GM12878 (cell line): ENCODE measurements around the gene ABCA7.

ENCODE experiments used
- BACH1 ChIP-seq: fragments of 450-650 bp; IDR thresholded peaks from 2 replicates; pipeline ENCODE4 v1.6.1; 2017; ENCODE audit warnings: mild to moderate bottlenecking, borderline replicate concordance
- GATAD2B ChIP-seq: fragments of 450-650 bp; conservative IDR thresholded peaks from 2 replicates; pipeline ENCODE4 v1.6.1; 2017; ENCODE audit warnings: low read depth, mild to moderate bottlenecking, moderate library complexity
- KAT2A ChIP-seq: conservative IDR thresholded peaks from 2 replicates; pipeline ENCODE4 v1.6.1; 2011; ENCODE audit warnings: low read depth, low read length; ENCODE audit not compliant: control insufficient read depth
- SUPT20H ChIP-seq: IDR thresholded peaks from 2 replicates; pipeline ENCODE4 v1.6.1; 2011; ENCODE audit warnings: low read depth, mild to moderate bottlenecking, low read length, moderate library complexity, borderline replicate concordance; ENCODE audit not compliant: control insufficient read depth
- TF ChIP-seq, protein P1 (sequence below), 3 experiments: IDR thresholded peaks in 2 of 3; conservative IDR thresholded peaks in 1 of 3; 2 replicates each; pipeline ENCODE4 v1.5.1; 2011; ENCODE audit warnings: low read depth in 3 of 3, low read length in 3 of 3, mild to moderate bottlenecking in 3 of 3, control low read depth in 2 of 3, moderate library complexity in 2 of 3, inconsistent platforms in 1 of 3, mixed read lengths in 1 of 3; ENCODE audit not compliant: control insufficient read depth in 2 of 3, insufficient read depth in 1 of 3; ENCODE audit errors: extremely low read depth in 1 of 3
- TF ChIP-seq, protein P2 (sequence below): fragments of 450-650 bp; IDR thresholded peaks from 2 replicates; pipeline ENCODE4 v1.6.1; 2016; ENCODE audit warnings: mild to moderate bottlenecking
- TF ChIP-seq, protein P3 (sequence below): fragments of 450-650 bp; formaldehyde crosslinking; IDR thresholded peaks from 2 replicates; pipeline ENCODE4 v1.4.0; 2020; ENCODE audit warnings: mild to moderate bottlenecking, moderate library complexity

DNA sequence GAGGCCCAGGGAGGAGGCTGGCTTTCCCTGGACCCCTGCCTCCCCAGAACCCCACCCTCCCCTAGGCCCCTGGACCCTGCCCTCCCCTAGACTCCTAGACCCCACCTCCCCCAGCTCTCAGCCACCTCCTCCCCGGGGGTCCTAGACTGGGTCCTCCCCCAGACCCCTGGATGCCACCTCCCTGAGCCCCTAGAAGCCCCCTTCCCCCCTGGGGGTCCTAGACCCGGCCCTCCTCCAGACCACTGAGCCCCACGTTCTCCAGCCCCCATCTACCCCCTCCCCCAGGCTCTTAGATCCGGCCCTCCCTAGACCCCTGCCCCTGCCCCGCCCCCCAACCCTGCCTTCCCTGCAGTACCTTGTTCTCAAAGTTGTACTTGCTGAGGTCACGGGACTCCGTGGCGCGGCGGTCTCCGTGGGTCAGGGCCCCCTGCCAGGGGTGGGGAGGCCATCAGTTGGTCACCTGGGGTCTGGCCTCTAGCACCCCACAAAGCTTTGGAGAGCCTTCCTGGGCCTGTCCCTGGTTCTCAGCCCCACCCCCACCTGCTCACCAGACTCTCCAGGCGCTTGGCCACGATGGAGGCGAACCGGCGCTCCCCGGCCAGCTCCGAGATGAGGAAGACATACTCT lies 71.8 kb downstream of the ABCA7 start:
- TF ChIP-seq, protein P1, sequence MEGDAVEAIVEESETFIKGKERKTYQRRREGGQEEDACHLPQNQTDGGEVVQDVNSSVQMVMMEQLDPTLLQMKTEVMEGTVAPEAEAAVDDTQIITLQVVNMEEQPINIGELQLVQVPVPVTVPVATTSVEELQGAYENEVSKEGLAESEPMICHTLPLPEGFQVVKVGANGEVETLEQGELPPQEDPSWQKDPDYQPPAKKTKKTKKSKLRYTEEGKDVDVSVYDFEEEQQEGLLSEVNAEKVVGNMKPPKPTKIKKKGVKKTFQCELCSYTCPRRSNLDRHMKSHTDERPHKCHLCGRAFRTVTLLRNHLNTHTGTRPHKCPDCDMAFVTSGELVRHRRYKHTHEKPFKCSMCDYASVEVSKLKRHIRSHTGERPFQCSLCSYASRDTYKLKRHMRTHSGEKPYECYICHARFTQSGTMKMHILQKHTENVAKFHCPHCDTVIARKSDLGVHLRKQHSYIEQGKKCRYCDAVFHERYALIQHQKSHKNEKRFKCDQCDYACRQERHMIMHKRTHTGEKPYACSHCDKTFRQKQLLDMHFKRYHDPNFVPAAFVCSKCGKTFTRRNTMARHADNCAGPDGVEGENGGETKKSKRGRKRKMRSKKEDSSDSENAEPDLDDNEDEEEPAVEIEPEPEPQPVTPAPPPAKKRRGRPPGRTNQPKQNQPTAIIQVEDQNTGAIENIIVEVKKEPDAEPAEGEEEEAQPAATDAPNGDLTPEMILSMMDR (IDR thresholded peaks at IDR 0.05 in 2 of 3, conservative IDR thresholded peaks at IDR 0.05 in 1 of 3; ENCODE audit: control insufficient read depth in 2 of 3, extremely low read depth in 1 of 3, insufficient read depth in 1 of 3, low read depth in 3 of 3, low read length in 3 of 3) = no peak
- TF ChIP-seq BACH1 = no peak
- TF ChIP-seq GATAD2B = no peak
- no peak for TF ChIP-seq SUPT20H
- TF ChIP-seq, protein P2, sequence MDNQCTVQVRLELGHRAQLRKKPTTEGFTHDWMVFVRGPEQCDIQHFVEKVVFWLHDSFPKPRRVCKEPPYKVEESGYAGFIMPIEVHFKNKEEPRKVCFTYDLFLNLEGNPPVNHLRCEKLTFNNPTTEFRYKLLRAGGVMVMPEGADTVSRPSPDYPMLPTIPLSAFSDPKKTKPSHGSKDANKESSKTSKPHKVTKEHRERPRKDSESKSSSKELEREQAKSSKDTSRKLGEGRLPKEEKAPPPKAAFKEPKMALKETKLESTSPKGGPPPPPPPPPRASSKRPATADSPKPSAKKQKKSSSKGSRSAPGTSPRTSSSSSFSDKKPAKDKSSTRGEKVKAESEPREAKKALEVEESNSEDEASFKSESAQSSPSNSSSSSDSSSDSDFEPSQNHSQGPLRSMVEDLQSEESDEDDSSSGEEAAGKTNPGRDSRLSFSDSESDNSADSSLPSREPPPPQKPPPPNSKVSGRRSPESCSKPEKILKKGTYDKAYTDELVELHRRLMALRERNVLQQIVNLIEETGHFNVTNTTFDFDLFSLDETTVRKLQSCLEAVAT = no peak
- TF ChIP-seq, protein P3, sequence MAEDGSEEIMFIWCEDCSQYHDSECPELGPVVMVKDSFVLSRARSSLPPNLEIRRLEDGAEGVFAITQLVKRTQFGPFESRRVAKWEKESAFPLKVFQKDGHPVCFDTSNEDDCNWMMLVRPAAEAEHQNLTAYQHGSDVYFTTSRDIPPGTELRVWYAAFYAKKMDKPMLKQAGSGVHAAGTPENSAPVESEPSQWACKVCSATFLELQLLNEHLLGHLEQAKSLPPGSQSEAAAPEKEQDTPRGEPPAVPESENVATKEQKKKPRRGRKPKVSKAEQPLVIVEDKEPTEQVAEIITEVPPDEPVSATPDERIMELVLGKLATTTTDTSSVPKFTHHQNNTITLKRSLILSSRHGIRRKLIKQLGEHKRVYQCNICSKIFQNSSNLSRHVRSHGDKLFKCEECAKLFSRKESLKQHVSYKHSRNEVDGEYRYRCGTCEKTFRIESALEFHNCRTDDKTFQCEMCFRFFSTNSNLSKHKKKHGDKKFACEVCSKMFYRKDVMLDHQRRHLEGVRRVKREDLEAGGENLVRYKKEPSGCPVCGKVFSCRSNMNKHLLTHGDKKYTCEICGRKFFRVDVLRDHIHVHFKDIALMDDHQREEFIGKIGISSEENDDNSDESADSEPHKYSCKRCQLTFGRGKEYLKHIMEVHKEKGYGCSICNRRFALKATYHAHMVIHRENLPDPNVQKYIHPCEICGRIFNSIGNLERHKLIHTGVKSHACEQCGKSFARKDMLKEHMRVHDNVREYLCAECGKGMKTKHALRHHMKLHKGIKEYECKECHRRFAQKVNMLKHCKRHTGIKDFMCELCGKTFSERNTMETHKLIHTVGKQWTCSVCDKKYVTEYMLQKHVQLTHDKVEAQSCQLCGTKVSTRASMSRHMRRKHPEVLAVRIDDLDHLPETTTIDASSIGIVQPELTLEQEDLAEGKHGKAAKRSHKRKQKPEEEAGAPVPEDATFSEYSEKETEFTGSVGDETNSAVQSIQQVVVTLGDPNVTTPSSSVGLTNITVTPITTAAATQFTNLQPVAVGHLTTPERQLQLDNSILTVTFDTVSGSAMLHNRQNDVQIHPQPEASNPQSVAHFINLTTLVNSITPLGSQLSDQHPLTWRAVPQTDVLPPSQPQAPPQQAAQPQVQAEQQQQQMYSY (CRISPR knock-in tag) = no peak
- TF ChIP-seq KAT2A = no peak
